Stimulated activated CD4-positive, alpha-beta T cell treated with anti-CD3 and anti-CD28 coated beads, Interleukin-2, amount 100 ng/mL, for 24 hours (primary cell): Measurements from ENCODE around the gene DNM3.

Source experiments
- DNase-seq, 2 donors: peaks; one replicate each; pipeline ENCODE4 v3.0.0-alpha.2; 2020

Gene DNM3

DNA sequence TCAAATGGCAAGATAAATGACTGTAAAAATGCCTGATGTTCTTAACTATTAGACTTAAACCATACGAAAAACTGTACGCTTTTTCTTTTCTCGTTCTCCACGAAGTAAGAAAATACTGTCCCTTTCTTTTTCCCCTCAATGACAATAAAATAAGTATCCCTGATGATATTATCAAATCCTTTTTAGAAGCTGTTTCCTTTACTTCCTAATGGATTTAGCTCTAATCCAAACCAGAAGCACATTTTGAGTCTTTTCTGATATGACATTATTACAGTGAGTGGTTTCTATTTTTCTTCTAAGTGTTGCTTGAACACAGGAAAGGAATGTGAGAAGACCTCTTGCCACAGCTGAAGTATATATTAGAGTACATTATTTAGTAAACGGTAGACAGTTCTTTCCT, 32.4 kb downstream of the DNM3 start:
- DNase-seq = no peak

DNA sequence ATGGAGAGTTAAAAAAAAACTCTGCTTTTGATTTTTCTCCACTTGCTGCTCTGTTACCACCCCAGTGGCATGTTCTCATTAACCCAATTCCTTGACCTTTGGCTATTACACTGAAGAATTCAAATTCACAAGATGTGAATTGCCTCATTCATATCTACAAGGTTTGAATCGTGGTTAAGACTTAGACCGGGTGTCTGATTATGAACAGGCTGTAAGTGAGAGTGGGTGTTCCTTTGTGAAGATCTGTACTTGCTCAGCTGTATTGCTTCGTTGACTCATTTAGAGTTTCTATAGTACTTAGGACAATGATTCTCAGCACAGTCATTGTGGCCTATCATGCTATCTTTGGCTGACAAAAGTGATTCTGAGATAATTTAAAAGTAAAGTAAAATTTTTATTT, 36.4 kb downstream of the DNM3 start:
- DNase-seq = no peak

GRCh38 chr1:171879556-171879955, 38.3 kb downstream of the DNM3 start:
- DNase-seq = no peak

- DNase-seq = no peak
Observed at GRCh38 chr1:171881442-171881841, 40.1 kb downstream of the DNM3 start.

DNA sequence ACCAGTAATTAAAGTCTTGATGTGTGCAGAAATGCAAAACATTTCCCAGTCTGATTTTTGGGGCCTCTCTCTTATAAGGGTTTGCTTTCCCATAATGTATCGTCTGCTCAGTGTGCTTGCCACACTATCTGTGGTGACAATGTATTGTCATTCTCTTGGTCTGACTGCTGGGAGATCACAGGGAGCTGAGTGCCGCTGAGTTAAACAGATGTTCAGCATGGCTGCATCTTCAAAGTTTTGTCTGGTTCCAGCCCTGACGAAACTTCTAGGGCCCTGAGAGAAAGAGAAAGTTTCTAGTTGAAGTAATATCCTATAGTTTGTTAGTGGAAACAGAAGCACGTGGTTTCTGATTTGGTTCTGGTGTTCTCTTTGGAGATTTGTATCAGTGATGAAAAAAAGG, 42.6 kb downstream of the DNM3 start:
- no peak for DNase-seq

- DNase-seq = no peak
Observed at GRCh38 chr1:171884475-171884874, 43.2 kb downstream of the DNM3 start.

DNA sequence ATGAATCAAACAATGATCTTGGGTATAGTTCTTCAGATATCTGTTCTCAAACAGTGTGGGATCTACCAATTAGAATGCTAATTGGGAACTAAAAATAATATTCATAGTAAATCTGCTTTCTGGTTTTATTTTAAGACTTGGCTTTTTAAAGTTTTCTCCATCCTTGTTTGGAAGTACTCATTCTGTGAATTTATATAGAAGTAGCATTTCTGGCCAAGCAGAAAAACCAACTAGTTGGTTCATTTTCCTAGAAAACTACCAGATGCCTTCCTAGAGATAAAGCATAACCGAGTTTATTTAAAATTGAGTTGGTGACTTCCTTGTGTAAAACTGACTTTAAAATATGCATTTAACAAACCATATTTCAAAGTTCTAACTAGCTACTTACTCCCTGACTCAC, 48.8 kb downstream of the DNM3 start:
- DNase-seq = no peak

DNA sequence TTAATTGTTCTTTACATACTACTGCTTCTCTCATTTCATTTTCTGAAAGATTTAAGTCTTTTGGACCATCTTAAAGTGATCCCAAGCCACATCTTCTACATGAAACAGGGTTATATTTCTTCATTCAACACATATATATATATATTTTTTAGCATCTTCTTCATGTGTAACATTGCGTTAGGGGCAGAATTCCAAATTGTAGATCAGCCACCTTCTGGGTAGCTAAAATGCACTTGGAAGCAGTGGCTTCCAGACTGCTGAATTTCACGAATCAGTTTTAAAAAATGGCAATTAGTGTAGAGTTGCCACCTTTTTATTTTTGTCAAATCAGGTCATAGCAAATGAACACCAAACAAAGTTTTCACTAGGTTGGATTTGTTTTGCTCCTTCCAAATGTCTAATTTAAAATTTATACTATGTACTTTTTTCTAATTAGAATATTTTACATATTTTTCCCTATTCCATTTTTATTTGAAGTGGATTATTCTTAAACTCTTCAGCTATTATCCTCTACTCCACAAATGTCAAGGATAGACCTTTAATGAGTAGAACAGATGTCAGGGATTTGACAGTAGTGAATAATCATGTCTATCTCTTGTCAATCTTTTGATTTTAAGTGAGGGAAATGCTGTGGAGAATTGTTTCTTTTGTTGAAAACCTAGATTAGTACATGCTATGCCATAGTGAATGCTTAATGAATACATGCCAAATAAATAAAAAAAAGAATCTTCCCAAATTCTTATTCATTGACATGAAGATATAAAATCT, 55.8 kb downstream of the DNM3 start:
- DNase-seq = no peak

DNA sequence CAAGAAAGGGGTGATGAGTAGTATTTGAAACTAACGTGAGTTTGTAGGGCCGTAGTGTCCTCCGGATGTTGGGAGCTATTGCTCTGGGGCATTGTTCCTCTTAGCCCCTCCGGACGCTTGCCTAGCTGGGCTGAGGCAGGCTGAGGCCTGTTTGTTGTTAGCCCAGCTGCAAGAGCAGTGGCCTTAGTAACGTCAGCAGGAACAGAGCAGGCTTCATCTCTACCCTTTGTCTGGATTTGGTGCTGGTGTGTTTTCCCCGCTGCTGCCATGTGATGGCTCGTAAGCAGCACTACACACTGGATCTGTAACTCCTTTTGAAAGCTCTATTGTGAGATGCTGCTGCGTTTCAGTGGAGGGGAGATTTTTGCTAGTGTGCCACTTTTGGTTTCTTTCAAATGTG, 57.6 kb downstream of the DNM3 start:
- DNase-seq = no peak

- no peak for DNase-seq
Observed at GRCh38 chr1:171899838-171900237, 58.5 kb downstream of the DNM3 start.

DNA sequence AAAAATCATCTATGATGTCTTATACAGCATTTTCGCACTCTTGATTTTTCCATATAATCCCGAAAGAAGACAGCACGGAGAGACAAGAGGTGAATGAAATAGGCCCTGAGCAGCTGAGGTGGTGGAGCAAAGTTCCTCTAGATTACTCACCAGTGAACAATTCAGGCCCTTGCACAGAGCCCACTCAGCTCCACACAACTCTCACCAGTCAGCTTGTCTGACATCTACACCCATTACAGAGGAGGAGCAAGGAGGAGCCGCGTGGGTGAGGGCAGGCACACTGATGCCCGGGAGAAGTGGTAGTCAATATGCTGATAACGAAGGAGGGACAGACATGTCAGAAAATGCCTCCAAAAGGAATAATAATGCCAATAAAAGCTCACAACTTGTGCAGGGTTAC, 59.9 kb downstream of the DNM3 start:
- no peak for DNase-seq

- no peak for DNase-seq
Observed at GRCh38 chr1:171902527-171902926, 61.2 kb downstream of the DNM3 start.

DNA sequence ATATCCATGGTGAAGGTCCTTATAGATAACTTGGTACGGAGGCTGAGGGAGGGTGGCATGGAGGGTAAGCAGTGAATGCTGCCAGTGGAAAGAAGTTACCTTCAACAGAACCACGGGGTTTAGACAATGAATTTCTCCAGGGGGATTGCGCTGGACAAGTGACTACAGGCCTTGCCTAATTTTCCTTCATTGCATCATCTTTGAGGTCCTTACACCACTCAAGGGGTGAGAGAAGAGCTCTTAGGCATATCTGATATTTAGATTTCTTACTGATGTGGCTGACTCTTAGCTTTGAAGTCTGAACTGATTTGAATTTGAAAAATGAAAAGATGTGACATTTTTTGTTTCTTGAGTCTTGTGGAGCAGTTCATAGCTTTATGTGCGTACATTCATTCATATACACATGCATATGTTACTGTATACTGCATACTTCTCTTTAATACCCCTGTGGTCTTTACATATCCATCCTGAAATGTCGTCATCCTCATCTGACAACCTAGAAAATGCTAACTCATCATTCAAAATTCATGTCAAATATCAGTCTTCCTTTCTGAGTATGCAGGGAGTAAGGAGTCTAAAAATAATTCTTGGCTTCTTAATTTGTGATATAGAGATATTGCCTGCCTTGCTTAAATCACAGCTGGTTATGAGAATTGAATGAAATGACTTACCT, 63.6 kb downstream of the DNM3 start:
- no peak for DNase-seq

- no peak for DNase-seq
Observed at GRCh38 chr1:171909711-171910110, 68.4 kb downstream of the DNM3 start.

- DNase-seq = no peak
Observed at GRCh38 chr1:171910786-171911185, 69.5 kb downstream of the DNM3 start.

GRCh38 chr1:171911506-171911905, 70.2 kb downstream of the DNM3 start:
- DNase-seq = no peak

GRCh38 chr1:171912509-171913175, 71.3 kb downstream of the DNM3 start:
- no peak for DNase-seq

DNA sequence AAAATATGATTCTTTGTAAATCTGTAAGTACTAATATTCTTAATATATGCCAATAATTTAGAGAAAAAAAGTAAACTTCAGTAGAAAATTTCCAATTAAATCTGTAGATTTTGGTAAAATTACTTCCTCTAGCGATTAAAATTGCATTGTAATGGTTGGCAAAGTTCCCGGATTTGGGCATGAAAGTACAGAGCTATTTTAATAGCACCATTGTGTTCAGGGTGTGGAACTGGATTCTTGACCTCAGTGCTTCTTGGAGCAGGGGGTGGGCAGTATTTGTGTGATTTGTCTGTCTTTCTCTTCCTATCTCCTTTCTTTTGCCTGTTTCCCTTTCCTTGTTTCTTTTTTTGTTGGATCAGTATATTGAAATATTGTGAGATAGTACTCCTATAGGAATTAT, 72.1 kb downstream of the DNM3 start:
- no peak for DNase-seq

DNA sequence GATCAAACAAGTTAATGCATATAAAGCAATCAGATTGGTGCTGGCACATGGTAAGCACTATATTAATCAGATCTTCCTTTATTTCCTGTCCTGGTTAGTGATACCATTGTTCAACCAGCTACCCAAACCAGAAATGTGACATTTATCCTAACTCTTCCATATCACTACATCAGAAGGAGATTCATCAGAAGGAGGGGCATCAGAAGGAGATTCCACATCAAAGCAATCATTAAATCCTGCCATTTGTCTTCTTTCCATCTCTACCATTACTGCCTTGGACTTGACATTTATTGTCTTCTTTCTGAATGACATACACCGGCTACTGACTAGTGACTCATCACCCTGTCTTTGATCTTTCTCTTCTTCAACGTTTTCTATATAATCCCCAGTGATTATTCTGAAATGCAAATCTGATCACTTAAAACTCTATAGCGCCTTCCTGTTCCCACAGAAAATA, 75.0 kb downstream of the DNM3 start:
- no peak for DNase-seq

DNA sequence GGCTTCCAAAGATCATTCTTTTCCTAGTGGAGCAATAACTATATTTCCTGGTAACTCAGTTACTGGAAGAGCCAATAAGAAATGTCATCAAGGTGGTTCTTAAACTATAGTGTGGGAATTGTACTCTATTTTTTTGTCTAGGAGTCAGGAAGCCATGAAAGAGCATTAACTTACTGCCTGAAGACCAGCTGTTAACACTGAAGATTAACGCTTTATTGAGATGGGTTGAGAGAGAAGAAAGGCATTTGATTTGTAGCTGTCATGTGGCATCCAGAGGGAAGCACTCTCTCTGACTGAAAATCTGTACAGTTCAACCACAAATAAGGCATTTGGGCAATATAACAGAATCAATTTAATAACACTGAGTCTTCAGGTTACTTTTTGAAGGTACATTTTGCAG, 76.0 kb downstream of the DNM3 start:
- no peak for DNase-seq

DNA sequence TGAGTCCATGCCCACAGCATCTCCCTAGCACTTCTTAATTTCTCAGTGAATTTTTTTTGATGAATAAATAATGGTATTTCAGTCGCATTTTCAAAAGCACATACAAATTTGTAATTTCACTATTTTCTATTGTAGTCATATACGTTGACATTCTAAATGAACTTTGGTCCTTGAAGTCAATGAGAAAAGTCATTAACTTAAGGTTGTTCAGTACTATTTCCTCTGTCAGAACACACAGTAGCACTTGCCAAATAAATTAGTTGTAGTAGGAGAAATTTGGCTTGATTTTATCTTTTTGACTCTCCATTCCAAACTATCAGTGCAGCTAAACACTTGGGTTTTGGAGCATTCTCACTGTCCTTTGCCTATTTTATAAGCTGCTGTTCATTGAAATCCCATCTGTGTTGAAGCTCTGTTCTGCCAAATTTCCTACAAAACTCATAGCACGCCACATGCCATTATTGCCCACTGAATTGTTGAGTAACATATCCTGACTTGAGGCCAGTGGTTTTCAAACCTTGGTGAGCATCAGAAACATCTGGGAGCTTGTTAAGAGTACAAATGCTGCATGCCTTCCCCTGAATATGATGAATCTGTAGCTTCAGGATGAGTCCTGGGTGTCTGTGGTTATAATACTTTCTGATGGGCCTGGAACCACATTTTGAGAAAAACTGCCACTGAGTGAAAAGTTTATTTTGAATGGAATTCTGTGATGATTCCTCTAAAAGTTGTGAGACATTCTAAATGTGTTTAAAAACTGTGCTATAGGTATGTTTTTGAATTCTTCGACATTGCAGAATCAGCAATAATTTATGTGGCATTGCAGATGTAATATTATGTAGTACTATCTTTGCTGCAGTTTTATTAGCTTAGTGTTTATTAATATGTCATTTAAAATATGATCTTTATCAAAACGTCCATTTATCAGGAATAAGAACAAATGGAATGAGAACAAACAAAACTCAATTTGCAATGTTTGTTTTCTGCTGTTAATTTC, 78.9 kb downstream of the DNM3 start:
- DNase-seq = no peak

- no peak for DNase-seq
Observed at GRCh38 chr1:171922999-171923398, 81.7 kb downstream of the DNM3 start.

GRCh38 chr1:171929121-171929520, 87.8 kb downstream of the DNM3 start:
- DNase-seq = no peak
